IPS DF 4.7 (cell line): ENCODE measurements around the gene AGTRAP.

ENCODE experiments used
- DNase-seq: peaks from one replicate; pipeline ENCODE4 v3.0.0-alpha.2; 2013; ENCODE audit warnings: low spot score; ENCODE audit errors: extremely low read depth

Gene AGTRAP

GRCh38 chr1:11783556-11783955, 47.6 kb downstream of the AGTRAP start:
- no peak for DNase-seq

DNA sequence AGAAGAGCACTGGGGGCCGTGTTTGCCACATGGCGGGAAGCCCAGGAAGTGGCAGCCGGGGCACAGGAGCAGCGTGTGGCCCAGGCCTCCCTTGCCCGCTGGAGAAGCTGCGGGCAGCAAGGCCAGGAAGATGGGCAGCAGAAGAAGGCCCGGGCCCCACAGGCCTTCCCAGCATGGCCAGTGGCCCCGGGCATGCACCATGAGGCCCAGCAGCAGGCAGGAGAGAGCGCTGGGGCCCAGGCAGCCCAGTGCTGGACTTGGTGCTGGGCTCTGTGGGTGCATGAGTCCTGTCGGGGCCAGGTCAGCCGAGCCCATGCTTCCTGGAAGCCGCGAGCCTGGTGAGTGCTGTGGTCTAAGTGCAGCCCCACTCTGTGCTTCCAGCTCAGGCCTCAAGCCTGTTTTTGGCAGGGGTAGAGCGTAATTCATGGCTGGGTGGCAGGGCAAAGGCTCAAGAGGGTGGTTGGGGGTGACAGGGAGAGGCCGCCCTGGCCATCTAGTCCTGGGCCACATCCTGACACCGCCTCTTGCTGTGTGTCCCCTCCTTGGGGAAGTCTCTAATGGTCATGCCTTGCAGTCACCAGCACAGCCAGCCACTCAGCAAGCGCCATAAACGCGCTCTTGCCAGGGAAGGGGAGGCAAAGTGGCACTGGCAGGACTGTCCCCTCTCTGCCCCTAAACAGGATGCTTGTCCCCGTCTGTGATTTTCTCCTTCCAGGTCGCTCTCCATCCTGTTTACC, 48.5 kb downstream of the AGTRAP start:
- DNase-seq, result no peak

DNA sequence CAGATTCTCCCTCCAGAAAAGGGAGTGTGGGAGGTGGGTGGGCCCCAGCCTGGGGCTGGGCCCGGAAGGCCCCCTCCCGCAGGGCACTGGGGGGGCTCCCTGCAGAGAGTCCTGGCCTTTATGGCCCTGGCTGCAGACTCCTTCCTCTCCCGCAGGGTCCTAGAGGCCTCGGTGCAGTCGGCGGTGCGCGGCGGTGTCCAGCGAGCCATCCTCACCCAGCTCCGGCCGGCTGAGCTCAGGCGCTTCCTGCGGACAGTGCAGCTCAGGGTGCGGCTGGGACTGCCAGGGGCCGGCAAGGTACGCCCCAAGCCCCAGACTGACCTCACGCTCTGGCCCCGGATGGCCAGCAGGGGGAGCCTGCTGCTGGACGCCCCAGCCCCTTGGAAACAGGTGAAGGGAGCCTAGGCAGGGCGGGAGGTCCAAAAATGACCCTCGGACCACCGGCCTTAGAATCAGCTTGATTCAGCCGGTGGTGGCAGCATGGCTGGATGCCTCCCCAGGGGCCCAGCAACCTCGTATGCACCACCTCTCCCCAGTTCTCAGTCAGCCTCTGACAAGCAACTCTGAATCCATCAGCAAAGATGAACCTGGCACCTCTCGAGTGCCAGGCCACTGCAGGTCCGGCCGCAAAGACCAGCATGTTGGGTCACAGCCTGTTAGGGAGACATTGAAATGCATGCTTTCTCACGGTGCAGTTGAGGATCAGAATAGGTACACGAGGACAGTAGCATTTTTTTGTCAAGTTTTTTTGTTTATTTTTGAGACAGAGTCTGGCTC, 49.2 kb downstream of the AGTRAP start:
- no peak for DNase-seq

DNA sequence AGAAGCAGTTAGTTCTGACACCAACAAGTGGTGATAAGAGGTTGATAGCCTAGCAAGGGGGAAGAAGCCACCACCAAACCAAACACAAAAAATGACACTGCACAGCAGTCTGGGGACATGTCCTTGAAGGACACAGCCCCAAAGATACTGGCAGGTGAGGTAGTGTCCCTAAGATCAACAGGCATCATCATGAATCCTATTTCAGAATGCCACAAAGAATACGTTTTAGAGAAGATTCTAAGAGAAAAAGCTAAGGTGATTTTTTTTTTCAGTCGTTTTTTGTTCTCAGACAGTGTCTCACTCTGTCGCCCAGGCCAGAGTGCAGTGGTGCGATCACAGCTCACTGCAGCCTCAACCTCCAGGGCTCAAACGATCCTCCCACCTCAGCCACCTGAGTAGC, 50.2 kb downstream of the AGTRAP start:
- DNase-seq, result no peak

GRCh38 chr1:11787251-11787803, 51.4 kb downstream of the AGTRAP start:
- DNase-seq, result no peak

- DNase-seq, result no peak
Measured at GRCh38 chr1:11787804-11788436, 52.0 kb downstream of the AGTRAP start.

- DNase-seq, result no peak
Measured at GRCh38 chr1:11788549-11789053, 52.7 kb downstream of the AGTRAP start.

- DNase-seq, result no peak
Measured at GRCh38 chr1:11789126-11790067, 53.5 kb downstream of the AGTRAP start.

- no peak for DNase-seq
Measured at GRCh38 chr1:11790101-11790879, 54.4 kb downstream of the AGTRAP start.

DNA sequence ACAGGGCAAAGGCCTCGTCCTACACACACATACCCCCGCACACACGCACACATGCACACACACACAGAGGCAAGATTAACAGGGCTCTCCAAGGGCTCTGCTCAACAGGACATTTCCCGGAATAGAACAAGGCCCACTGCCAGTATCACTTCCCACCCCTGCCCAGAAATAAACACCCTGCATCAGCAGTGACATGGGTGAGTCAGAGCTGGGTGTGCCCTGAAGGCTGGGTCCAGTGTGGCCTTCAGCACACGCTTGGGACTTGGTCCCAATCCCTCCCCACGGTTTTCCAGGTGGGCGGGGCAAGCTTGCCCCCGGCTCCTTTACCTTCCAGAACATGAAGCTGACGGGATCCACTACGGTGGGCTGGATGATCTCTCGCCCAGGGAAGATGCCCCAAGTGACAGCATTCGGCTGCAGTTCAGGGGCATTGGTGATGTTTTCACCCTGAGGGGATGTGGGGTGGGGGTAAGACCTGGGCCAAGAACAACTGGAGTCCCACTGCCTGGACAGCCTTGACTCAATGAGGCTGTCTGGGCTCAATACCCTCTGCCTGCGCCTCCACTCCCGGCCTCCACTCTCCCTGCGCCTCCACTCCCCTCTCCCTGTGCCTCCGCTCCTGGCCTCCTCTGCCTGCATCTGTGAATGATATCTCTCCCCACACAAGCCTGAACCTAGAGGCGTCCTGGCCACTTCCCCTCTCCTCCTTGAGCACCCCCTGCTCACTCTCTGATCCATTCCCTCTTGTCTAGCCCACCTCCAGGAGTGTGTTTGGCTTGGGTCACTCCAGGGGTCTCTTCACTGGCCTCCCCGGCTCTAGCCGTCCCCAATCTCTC, 55.2 kb downstream of the AGTRAP start:
- DNase-seq, result no peak

DNA sequence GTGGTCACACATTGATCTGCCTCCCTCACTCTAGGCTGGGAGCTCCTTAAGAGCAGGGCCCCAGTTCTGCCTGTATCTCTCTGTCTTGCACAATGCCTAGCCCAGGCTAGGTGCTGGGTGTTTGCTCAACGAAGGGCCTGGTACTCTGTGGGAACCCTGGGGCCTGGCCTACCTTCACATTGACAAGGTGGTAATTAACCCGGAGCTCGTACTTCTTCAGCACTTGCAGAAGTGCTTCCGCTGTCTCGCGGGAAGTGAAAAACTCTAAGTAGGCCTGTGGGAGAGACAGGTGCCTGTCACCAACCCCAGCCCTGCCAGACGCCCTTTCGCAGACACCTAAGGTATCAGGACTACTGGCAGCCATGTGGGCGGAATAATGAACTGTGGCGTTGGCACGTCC, 56.2 kb downstream of the AGTRAP start:
- no peak for DNase-seq

- no peak for DNase-seq
Measured at GRCh38 chr1:11793819-11794218, 57.9 kb downstream of the AGTRAP start.

- DNase-seq, result no peak
Measured at GRCh38 chr1:11794446-11795237, 58.7 kb downstream of the AGTRAP start.

- no peak for DNase-seq
Measured at GRCh38 chr1:11795238-11795890, 59.4 kb downstream of the AGTRAP start.

- no peak for DNase-seq
Measured at GRCh38 chr1:11796036-11796828, 60.3 kb downstream of the AGTRAP start.

GRCh38 chr1:11797525-11798216, 61.7 kb downstream of the AGTRAP start:
- DNase-seq, result no peak
